SK-N-SH treated with all-trans-retinoic acid at 6 μM for 48 hours (cell line): ENCODE results near the gene VPS26A.

Source experiments
- ATAC-seq: fragments of 200-7000 bp; cut with Tn5 transposase; 3 replicates; pipeline ENCODE4 v1.9.1; 2020; ENCODE audit warnings: mild to moderate bottlenecking, moderate library complexity
- BACH2 ChIP-seq: fragments of 250-450 bp; sonication (Bioruptor Pico); IDR thresholded peaks from 2 replicates; pipeline ENCODE4 v1.9.0; 2021; ENCODE audit warnings: mild to moderate bottlenecking, borderline replicate concordance
- CREB5 ChIP-seq: fragments of 250-450 bp; sonication (Bioruptor Pico); IDR thresholded peaks from 2 replicates; pipeline ENCODE4 v1.5.1; 2020; ENCODE audit warnings: low read depth, mild to moderate bottlenecking, moderate library complexity
- CSDC2 ChIP-seq: fragments of 250-450 bp; sonication (Bioruptor Pico); IDR thresholded peaks from 2 replicates; pipeline ENCODE4 v1.5.0; 2020; ENCODE audit warnings: mild to moderate bottlenecking, moderate library complexity
- CSRNP3 ChIP-seq: fragments of 250-450 bp; sonication (Bioruptor Pico); IDR thresholded peaks from 2 replicates; pipeline ENCODE4 v1.5.1; 2021; ENCODE audit warnings: mild to moderate bottlenecking, moderate library complexity
- ESRRG ChIP-seq: fragments of 250-450 bp; sonication (Bioruptor Pico); IDR thresholded peaks from 2 replicates; pipeline ENCODE4 v1.6.1; 2021; ENCODE audit warnings: mild to moderate bottlenecking
- GLIS3 ChIP-seq: fragments of 250-450 bp; sonication (Bioruptor Pico); IDR thresholded peaks from 2 replicates; pipeline ENCODE4 v1.5.0; 2020; ENCODE audit warnings: mild to moderate bottlenecking, moderate library complexity
- OSR1 ChIP-seq: fragments of 250-450 bp; sonication (Bioruptor Pico); IDR thresholded peaks from 2 replicates; pipeline ENCODE4 v1.8.0; 2022; ENCODE audit warnings: moderate library complexity, mild to moderate bottlenecking, inconsistent platforms
- PATZ1 ChIP-seq: fragments of 250-450 bp; sonication (Bioruptor Pico); IDR thresholded peaks from 2 replicates; pipeline ENCODE4 v1.8.0; 2020; ENCODE audit warnings: mild to moderate bottlenecking, moderate library complexity, borderline replicate concordance
- POU6F1 ChIP-seq: fragments of 250-450 bp; sonication (Bioruptor Pico); IDR thresholded peaks from 2 replicates; pipeline ENCODE4 v1.8.0; 2021; ENCODE audit warnings: low read depth, mild to moderate bottlenecking, moderate library complexity, borderline replicate concordance
- PPARA ChIP-seq: fragments of 250-450 bp; sonication (Bioruptor Pico); IDR thresholded peaks from 2 replicates; pipeline ENCODE4 v1.5.0; 2020; ENCODE audit warnings: mild to moderate bottlenecking, borderline replicate concordance
- RARB ChIP-seq: fragments of 250-450 bp; sonication (Bioruptor Pico); IDR thresholded peaks from 2 replicates; pipeline ENCODE4 v1.8.0; 2021; ENCODE audit warnings: mild to moderate bottlenecking, moderate library complexity
- TCF4 ChIP-seq: fragments of 250-450 bp; sonication (Bioruptor Pico); IDR thresholded peaks from 2 replicates; pipeline ENCODE4 v1.8.0; 2021; ENCODE audit warnings: mild to moderate bottlenecking, moderate library complexity, borderline replicate concordance
- TOX ChIP-seq: fragments of 250-450 bp; sonication (Bioruptor Pico); IDR thresholded peaks from 2 replicates; pipeline ENCODE4 v1.8.0; 2021; ENCODE audit warnings: mild to moderate bottlenecking, moderate library complexity, borderline replicate concordance
- TSHZ2 ChIP-seq: fragments of 250-450 bp; sonication (Bioruptor Pico); IDR thresholded peaks from 2 replicates; pipeline ENCODE4 v1.5.0; 2020; ENCODE audit warnings: mild to moderate bottlenecking, moderate library complexity
- ZC3H10 ChIP-seq: fragments of 250-450 bp; sonication (Bioruptor Pico); IDR thresholded peaks from 2 replicates; pipeline ENCODE4 v1.5.1; 2021; ENCODE audit warnings: mild to moderate bottlenecking, moderate library complexity
- ZFP3 ChIP-seq: fragments of 250-450 bp; sonication (Bioruptor Pico); IDR thresholded peaks from 2 replicates; pipeline ENCODE4 v1.5.0; 2020; ENCODE audit warnings: mild to moderate bottlenecking, moderate library complexity
- ZNF565 ChIP-seq: fragments of 450-650 bp; formaldehyde crosslinking; conservative IDR thresholded peaks from 2 replicates; pipeline ENCODE4 v1.5.0; 2020; ENCODE audit warnings: low read depth, mild to moderate bottlenecking, moderate library complexity

VPS26A gene

GRCh38 chr10:69211104-69211503 is 87.1 kb downstream of the VPS26A start:
- no peak for ATAC-seq
- TF ChIP-seq CSRNP3 (CRISPR knock-in tag) (no peak), CSDC2 (CRISPR knock-in tag) (no peak), ZNF565 (CRISPR knock-in tag) (no peak), OSR1 (CRISPR knock-in tag) (no peak), TSHZ2 (CRISPR knock-in tag) (no peak), PPARA (CRISPR knock-in tag) (no peak), ZFP3 (CRISPR knock-in tag) (no peak)

- ATAC-seq: no peak
- no peak for TF ChIP-seq CSRNP3 (CRISPR knock-in tag)
- TF ChIP-seq TOX (CRISPR knock-in tag): no peak
- no peak for TF ChIP-seq PATZ1 (CRISPR knock-in tag)
- TF ChIP-seq ESRRG: no peak
- TF ChIP-seq RARB (CRISPR knock-in tag): no peak
- TF ChIP-seq CREB5 (CRISPR knock-in tag): no peak
- TF ChIP-seq TCF4 (CRISPR knock-in tag): no peak
- TF ChIP-seq PPARA (CRISPR knock-in tag): no peak
- no peak for TF ChIP-seq CSDC2 (CRISPR knock-in tag)
- TF ChIP-seq ZC3H10 (CRISPR knock-in tag): no peak
- no peak for TF ChIP-seq BACH2 (CRISPR knock-in tag)
- TF ChIP-seq TSHZ2 (CRISPR knock-in tag): no peak
- no peak for TF ChIP-seq POU6F1 (CRISPR knock-in tag)
- no peak for TF ChIP-seq GLIS3 (CRISPR knock-in tag)
- no peak for TF ChIP-seq ZNF565 (CRISPR knock-in tag)
Observed at GRCh38 chr10:69211524-69211923, 87.5 kb downstream of the VPS26A start.
